Stimulated activated CD4-positive, alpha-beta T cell treated with anti-CD3 and anti-CD28 coated beads, Interleukin-4, amount 100 ng/mL, for 24 hours (primary cell): ENCODE results near the gene PCCA.
"Not testable (repeated sequence)": the region's sequence is repeated elsewhere in the genome, so short reads cannot be mapped to it uniquely, and the experiment has no call there.

Source experiments
- DNase-seq: peaks from one replicate; pipeline ENCODE4 v3.0.0-alpha.2; 2020

Gene PCCA

DNA sequence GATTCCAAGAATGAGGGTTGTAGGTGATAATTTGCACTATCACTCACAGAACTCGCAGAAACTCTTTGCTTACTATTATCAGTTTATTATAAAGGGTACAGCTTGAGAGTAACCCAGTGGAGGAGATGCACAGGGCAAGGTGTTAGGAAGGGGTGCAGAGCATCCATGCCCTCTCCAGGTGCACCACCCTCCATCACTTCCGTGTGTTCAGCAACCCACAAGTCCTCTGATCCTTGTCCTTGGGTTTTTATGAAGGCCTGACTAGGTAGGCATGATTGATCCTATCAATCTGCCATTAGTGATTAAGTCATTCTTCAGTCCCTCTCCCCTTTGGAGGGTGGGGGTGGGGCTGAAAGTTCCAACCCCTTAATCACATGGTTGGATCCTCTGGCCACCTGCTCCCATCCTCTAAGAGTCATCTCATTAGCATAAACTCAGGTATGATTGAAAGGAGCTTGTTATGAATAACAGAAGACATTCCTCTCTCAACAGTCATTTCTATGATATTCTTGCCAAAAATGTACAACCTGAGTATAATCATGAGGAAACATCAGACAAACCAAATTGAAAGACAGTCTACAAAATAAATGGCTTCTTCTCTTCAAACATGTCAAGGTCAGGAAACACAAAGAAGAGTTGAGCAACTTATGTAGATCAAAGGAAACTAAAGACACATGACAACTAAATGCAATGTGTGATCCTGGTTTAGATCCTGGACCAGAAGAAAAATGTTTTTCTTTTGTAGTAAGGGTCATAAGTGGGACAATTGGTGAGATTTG, 225.4 kb downstream of the PCCA start:
- no peak for DNase-seq

- DNase-seq, result no peak
Observed at GRCh38 chr13:100315522-100315921, 226.6 kb downstream of the PCCA start.

DNA sequence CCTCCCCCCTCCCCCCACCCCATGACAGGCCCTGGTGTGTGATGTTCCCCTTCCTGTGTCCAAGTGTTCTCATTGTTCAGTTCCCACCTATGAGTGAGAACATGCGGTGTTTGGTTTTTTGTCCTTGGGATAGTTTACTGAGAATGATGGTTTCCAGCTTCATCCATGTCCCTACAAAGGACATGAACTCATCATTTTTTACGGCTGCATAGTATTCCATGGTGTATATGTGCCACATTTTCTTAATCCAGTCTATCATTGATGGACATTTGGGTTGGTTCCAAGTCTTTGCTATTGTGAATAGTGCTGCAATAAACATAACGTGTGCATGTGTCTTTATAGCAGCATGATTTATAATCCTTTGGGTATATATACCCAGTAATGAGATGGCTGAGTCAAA, 229.6 kb downstream of the PCCA start:
- not testable (repeated sequence) for DNase-seq

GRCh38 chr13:100323937-100324336, 235.0 kb downstream of the PCCA start:
- no peak for DNase-seq

GRCh38 chr13:100330662-100331061, 241.8 kb downstream of the PCCA start:
- DNase-seq, result no peak

- DNase-seq, result no peak
Observed at GRCh38 chr13:100333141-100333540, 244.2 kb downstream of the PCCA start.

GRCh38 chr13:100334214-100334613, 245.3 kb downstream of the PCCA start:
- no peak for DNase-seq

DNA sequence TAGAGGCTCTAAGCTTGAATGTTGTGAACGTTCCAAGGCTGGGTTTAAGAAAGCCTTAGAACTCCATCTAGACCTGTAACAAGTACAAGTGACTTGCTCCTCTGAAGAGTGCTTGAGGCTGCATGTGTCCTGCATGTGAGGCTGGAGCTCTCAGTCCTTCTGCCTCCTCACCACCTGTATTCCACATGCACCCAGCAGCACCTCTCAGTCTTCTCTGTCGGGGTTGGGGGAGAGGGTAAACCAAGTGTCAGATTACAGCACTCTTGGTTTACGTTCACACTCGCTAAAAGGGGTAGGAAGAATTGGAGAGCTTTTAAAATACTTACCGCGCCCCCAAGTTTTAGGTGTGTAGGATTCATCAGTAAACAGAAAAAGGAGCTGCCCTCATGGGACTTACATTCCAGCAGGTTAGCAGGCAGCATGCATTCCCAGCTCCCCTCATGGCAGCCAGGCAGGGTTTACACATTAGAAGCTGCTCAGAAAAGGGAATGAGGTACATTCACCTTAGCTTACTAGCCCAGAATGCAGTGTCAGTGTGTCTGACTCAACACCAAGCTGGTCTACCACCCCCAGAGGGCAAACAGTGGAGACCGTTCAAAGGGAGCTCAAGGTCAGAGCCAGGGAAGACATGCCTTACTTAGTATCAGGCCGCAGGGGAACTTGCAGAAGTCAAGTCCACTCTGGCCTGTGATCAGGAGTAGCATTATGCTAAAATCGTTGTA, 248.1 kb downstream of the PCCA start:
- DNase-seq, result no peak

DNA sequence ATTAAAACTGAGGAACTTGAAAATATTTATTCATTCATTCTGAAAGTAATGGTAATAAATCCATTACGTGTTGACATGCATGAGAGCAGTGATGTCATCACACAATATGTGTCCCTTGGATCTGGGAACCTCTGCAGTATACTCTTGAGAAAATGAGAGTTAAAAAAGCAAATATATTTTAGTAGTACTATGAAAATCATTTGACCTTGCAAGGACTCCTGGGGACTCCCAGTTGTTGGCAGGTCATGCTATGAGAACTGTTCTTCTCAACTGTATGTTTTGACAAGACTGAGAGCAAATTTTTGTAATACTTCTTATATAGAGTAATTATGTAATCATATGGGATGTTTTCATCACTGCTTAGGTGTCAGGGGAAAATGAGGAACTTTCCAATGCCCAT, 249.4 kb downstream of the PCCA start:
- no peak for DNase-seq

GRCh38 chr13:100339411-100339940, 250.6 kb downstream of the PCCA start:
- no peak for DNase-seq

GRCh38 chr13:100340865-100341264, 252.0 kb downstream of the PCCA start:
- no peak for DNase-seq

DNA sequence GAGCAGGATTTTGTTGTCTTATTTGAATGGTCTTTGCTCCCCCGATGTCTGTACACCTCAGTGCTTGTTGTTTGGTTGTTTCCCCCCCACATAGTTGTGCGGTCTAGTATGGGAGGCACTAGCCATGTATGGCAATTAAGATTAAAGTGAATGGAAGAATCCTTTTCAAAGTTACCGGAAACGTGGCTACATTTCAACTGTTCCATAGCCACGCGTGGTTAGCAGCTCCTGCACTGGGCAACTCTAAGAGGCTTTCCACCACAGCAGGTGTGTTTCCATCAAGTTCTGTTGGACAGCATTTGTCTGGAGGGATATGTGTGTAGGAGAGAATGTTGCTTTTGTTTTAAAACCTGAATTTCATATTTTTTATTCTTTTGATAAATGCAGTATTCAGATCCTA, 252.4 kb downstream of the PCCA start:
- no peak for DNase-seq

DNA sequence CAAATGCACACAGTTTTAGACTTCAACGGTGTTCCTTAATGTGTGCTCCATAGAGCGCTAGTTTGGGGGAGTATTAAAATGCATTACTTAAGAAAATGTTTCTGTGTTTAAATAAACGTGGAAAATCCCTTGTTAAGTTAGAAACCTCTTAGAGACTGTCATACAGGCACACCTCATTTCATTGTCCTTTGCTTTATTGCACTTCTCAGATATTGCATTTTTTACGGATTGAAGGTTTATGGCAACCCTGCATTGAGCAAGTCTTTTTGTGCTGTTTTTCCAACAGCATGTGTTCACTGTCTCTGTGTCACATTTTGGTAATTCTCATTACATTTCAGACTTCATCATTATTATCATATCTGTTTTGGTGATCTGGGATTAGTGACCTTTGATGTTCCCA, 255.7 kb downstream of the PCCA start:
- DNase-seq, result no peak

GRCh38 chr13:100347968-100348367, 259.1 kb downstream of the PCCA start:
- no peak for DNase-seq

GRCh38 chr13:100349594-100349993, 260.7 kb downstream of the PCCA start:
- no peak for DNase-seq

- no peak for DNase-seq
Observed at GRCh38 chr13:100350601-100351000, 261.7 kb downstream of the PCCA start.

DNA sequence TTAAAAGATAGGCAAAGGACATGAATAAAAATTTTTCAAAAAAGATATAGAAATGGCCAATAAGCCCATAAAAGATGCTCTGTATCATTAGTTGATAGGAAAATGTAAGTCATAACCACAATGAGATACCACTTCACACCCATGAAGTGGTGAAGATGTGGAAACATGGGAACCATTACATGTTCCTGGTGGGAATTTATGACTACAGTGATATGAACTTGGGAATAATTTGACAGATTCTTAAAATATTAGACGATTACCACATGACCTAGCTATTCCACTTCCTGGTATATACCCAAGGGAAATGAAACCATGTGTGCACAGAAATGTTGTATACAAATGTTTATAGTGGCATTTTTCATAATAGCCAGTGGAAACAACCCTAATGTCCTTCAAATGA, 267.5 kb downstream of the PCCA start:
- DNase-seq, result no peak

DNA sequence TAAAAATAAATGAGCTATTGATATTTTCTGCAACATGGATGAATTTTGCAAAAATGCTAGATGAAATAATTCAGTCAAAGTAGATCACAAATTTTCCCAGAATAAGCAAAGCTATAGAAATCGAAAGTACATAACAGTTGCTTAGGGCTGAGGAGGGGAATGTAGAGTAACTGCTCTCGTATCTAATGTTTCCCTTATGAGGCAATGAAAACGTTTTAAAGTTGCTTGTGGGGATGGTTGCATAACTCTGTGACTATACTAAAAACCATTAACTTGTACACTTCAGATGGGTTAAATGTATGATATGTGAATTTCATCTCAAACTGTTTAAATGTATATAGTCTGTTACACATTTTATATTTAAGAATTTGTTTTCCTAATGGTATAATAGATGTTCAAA, 268.0 kb downstream of the PCCA start:
- no peak for DNase-seq

DNA sequence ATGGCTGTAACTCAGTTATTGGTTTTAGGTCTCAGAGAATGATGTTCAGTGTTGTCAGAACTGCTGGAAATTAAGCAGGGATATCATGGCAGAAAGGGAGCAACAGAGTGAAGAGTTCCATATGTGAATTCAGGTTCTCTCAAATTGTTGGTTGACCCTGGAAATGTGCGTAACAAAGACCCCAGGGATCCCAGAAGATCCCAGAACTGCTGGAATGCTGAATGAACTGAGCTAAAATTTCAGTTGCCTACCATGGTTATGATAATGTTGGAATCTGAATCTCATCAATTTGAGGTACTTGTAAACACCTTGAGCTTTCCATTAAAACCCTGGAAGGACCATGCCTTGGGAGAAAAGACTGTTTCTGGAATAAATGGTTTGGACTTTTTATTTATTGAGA, 268.9 kb downstream of the PCCA start:
- no peak for DNase-seq

GRCh38 chr13:100361504-100361903, 272.6 kb downstream of the PCCA start:
- no peak for DNase-seq

- DNase-seq, result no peak
Observed at GRCh38 chr13:100362371-100362770, 273.5 kb downstream of the PCCA start.

GRCh38 chr13:100362781-100363180, 273.9 kb downstream of the PCCA start:
- no peak for DNase-seq

- DNase-seq, result no peak
Observed at GRCh38 chr13:100363285-100363711, 274.4 kb downstream of the PCCA start.

- DNase-seq, result no peak
Observed at GRCh38 chr13:100363874-100364273, 275.0 kb downstream of the PCCA start.
